H9 (cell line): ENCODE data around the gene SYT17. TPM values are rescaled to one million over a fixed set of nuclear protein-coding genes. Genes with fewer than 3 reads are reported as not detected.

Source experiments
- DNase-seq: peaks from one replicate; pipeline ENCODE4 v3.0.0-alpha.2; 2017
- H2AFZ ChIP-seq: one replicate; pipeline ENCODE4 v1.6.1; 2013; ENCODE audit warnings: mild to moderate bottlenecking, low read length, control low read depth, moderate library complexity
- H2AK5ac ChIP-seq: 2 replicates; pipeline ENCODE4 v1.6.1; 2013; ENCODE audit warnings: low read length, control low read depth, mixed read lengths; ENCODE audit not compliant: insufficient read length
- H2BK120ac ChIP-seq: one replicate; pipeline ENCODE4 v1.6.1; 2013; ENCODE audit warnings: low read depth, mild to moderate bottlenecking, low read length, control low read depth, inconsistent platforms; ENCODE audit not compliant: poor library complexity, severe bottlenecking
- H2BK12ac ChIP-seq: 2 replicates; pipeline ENCODE4 v1.6.1; 2013; ENCODE audit warnings: low read length, control low read depth, mixed read lengths, low read depth; ENCODE audit not compliant: insufficient read length
- H2BK15ac ChIP-seq: 2 replicates; pipeline ENCODE4 v1.6.1; 2013; ENCODE audit warnings: low read depth, low read length, control low read depth
- H2BK20ac ChIP-seq: one replicate; pipeline ENCODE4 v1.6.1; 2013; ENCODE audit warnings: low read depth, mild to moderate bottlenecking, low read length, control low read depth, inconsistent platforms; ENCODE audit not compliant: poor library complexity, severe bottlenecking
- H2BK5ac ChIP-seq: 2 replicates; pipeline ENCODE4 v1.6.1; 2013; ENCODE audit warnings: low read length, control low read depth, mixed read lengths; ENCODE audit not compliant: insufficient read length
- H3K14ac ChIP-seq: 2 replicates; pipeline ENCODE4 v1.6.1; 2013; ENCODE audit warnings: low read length, control low read depth; ENCODE audit not compliant: insufficient read depth
- H3K18ac ChIP-seq: 2 replicates; pipeline ENCODE4 v1.6.1; 2013; ENCODE audit warnings: low read depth, mild to moderate bottlenecking, mixed read lengths, low read length, control low read depth; ENCODE audit not compliant: insufficient read length
- H3K23ac ChIP-seq: 2 replicates; pipeline ENCODE4 v1.6.1; 2013; ENCODE audit warnings: low read length, control low read depth, mixed read lengths, low read depth; ENCODE audit not compliant: insufficient read length
- H3K23me2 ChIP-seq: 2 replicates; pipeline ENCODE4 v1.6.1; 2013; ENCODE audit warnings: low read depth, mild to moderate bottlenecking, mixed read lengths, low read length, control low read depth; ENCODE audit not compliant: insufficient read length, poor library complexity, severe bottlenecking
- H3K27ac ChIP-seq: 2 replicates; pipeline ENCODE4 v1.5.1; 2013; ENCODE audit warnings: low read length, control low read depth, mixed read lengths, low read depth; ENCODE audit not compliant: insufficient read length
- H3K27me3 ChIP-seq: 2 replicates; pipeline ENCODE4 v1.6.1; 2013; ENCODE audit warnings: low read length, control low read depth, inconsistent platforms; ENCODE audit not compliant: insufficient read depth
- H3K4ac ChIP-seq: 2 replicates; pipeline ENCODE4 v1.6.1; 2013; ENCODE audit warnings: low read depth, mild to moderate bottlenecking, control low read depth, inconsistent platforms, low read length, moderate library complexity
- H3K4me1 ChIP-seq: 2 replicates; pipeline ENCODE4 v1.6.1; 2013; ENCODE audit warnings: low read length, control low read depth, inconsistent platforms; ENCODE audit not compliant: insufficient read depth
- H3K4me2 ChIP-seq: 2 replicates; pipeline ENCODE4 v1.6.1; 2013; ENCODE audit warnings: low read length, control low read depth, mixed read lengths; ENCODE audit not compliant: insufficient read length, insufficient read depth
- H3K56ac ChIP-seq: 2 replicates; pipeline ENCODE4 v1.6.1; 2013; ENCODE audit warnings: low read depth, mild to moderate bottlenecking, mixed read lengths, low read length, control low read depth; ENCODE audit not compliant: insufficient read length
- H3K79me1 ChIP-seq: 2 replicates; pipeline ENCODE4 v1.6.1; 2013; ENCODE audit warnings: low read depth, mild to moderate bottlenecking, moderate library complexity, low read length, control low read depth, inconsistent platforms; ENCODE audit not compliant: insufficient read depth, poor library complexity, severe bottlenecking
- H3K79me2 ChIP-seq: 2 replicates; pipeline ENCODE4 v1.6.1; 2013; ENCODE audit warnings: low read length, control low read depth, inconsistent platforms; ENCODE audit not compliant: insufficient read depth
- H3K9ac ChIP-seq: 2 replicates; pipeline ENCODE4 v1.6.1; 2013; ENCODE audit warnings: low read length, control low read depth, mixed read lengths; ENCODE audit not compliant: insufficient read length; ENCODE audit errors: extremely low read depth
- H3K9me3 ChIP-seq: one replicate; pipeline ENCODE4 v1.6.1; 2013; ENCODE audit warnings: low read depth, low read length, inconsistent platforms; ENCODE audit not compliant: control insufficient read depth
- H3T11ph ChIP-seq: one replicate; pipeline ENCODE4 v1.6.1; 2013; ENCODE audit warnings: mild to moderate bottlenecking, low read length, control low read depth, inconsistent platforms
- H4K20me1 ChIP-seq: one replicate; pipeline ENCODE4 v1.6.1; 2013; ENCODE audit not compliant: control insufficient read depth, insufficient read length, insufficient read depth
- H4K5ac ChIP-seq: 2 replicates; pipeline ENCODE4 v1.6.1; 2013; ENCODE audit warnings: low read depth, mild to moderate bottlenecking, mixed read lengths, low read length, control low read depth; ENCODE audit not compliant: insufficient read length
- H4K8ac ChIP-seq: replicated peaks from 2 replicates; pipeline ENCODE4 v1.6.1; 2013; ENCODE audit warnings: low read length, control low read depth, mixed read lengths, low read depth; ENCODE audit not compliant: insufficient read length
- H4K91ac ChIP-seq: 2 replicates; pipeline ENCODE4 v1.6.1; 2013; ENCODE audit warnings: low read depth, mild to moderate bottlenecking, moderate library complexity, mixed read lengths, low read length, control low read depth; ENCODE audit not compliant: insufficient read length
- H3K27ac Mint-ChIP-seq, 3 experiments: 2 replicates in 2 of 3; 3 replicates in 1 of 3; pipeline ENCODE4 v1.8.0; 2020 to 2021; ENCODE audit warnings: mixed read lengths in 3 of 3, mild to moderate bottlenecking in 1 of 3, moderate library complexity in 1 of 3
- H3K27me3 Mint-ChIP-seq: 2 replicates; pipeline ENCODE4 v1.8.0; 2021; ENCODE audit warnings: low read depth, mild to moderate bottlenecking, moderate library complexity, mixed read lengths
- H3K36me3 Mint-ChIP-seq, 3 experiments: 2 replicates in 2 of 3; 3 replicates in 1 of 3; pipeline ENCODE4 v1.8.0; 2020 to 2021; ENCODE audit warnings: low read depth in 3 of 3, mixed read lengths in 3 of 3; ENCODE audit not compliant: insufficient read depth in 1 of 3
- H3K4me1 Mint-ChIP-seq, 2 experiments: 2 replicates each; pipeline ENCODE4 v1.8.0; 2020; ENCODE audit warnings: mixed read lengths in 2 of 2
- H3K4me3 Mint-ChIP-seq, 2 experiments: 2 replicates in 1 of 2; 3 replicates in 1 of 2; pipeline ENCODE4 v1.8.0; 2020 to 2021; ENCODE audit warnings: mild to moderate bottlenecking in 2 of 2, mixed read lengths in 2 of 2, moderate library complexity in 1 of 2
- H3K9me3 Mint-ChIP-seq, 2 experiments: 2 replicates in 1 of 2; 3 replicates in 1 of 2; pipeline ENCODE4 v1.8.0; 2020; ENCODE audit warnings: mild to moderate bottlenecking in 2 of 2, mixed read lengths in 2 of 2, moderate library complexity in 1 of 2
- CTCF ChIP-seq: fragments of 200-600 bp; sonication (generic); conservative IDR thresholded peaks from 3 replicates; pipeline ENCODE4 v1.8.0; 2021; ENCODE audit warnings: antibody characterized with exemption, mild to moderate bottlenecking
- WGBS: extraction: QIAGEN DNeasy Blood & Tissue Kit; methylation state at CpG from one replicate; pipeline ENCODE4 v1.1.7; 2013; ENCODE audit warnings: missing lambda C conversion rate, low lambda C conversion rate, mixed read lengths; ENCODE audit not compliant: insufficient read length; ENCODE audit errors: extremely low coverage; 5-methylcytosine and 5-hydroxymethylcytosine counted together
- total RNA-seq: library from RNA; stranded (reverse); gene quantifications from 2 replicates; pipeline ENCODE4 v1.2.1, GENCODE V29; 2021

Gene SYT17
- total RNA-seq, 1 experiment from 2014 or later, result 3.0 TPM

- no peak overlapping the region for H2BK12ac ChIP-seq
- no peaks in the 10 kb centered on the region for H3K9me3 ChIP-seq
- H3K79me1 ChIP-seq, result no peaks in the 10 kb centered on the region
- H2BK120ac ChIP-seq, result no peak overlapping the region
- no peak overlapping the region for H2AFZ ChIP-seq
- WGBS, result no CpG with 5 or more reads among the region's 5 CpGs
- H4K91ac ChIP-seq, result no peak overlapping the region
- H3T11ph ChIP-seq, result no peak overlapping the region
- H3K23ac ChIP-seq, result no peak overlapping the region
- H3K79me2 ChIP-seq, result no peaks in the 10 kb centered on the region
- H4K5ac ChIP-seq, result no peak overlapping the region
- H4K20me1 ChIP-seq, result no peaks in the 10 kb centered on the region
- H3K4me1 ChIP-seq, result peaks cover 3% of the 10 kb centered on the region; the same call in 1 of the 2 replicates
- Mint-ChIP-seq H3K27ac (no peak overlapping the region), H3K9me3 (no peaks in the 10 kb centered on the region), H3K27me3 (peaks cover 1% of the 10 kb centered on the region; the same call in 1 of the 2 replicates), H3K4me3 (no peak overlapping the region), H3K36me3 (no peaks in the 10 kb centered on the region), H3K4me1 (peaks cover 15 to 17% of the 10 kb centered on the region in 2 experiments)
- no peak overlapping the region for H2BK20ac ChIP-seq
- no peak for TF ChIP-seq CTCF
- no peak overlapping the region for H3K4me2 ChIP-seq
- no peaks in the 10 kb centered on the region for H3K27me3 ChIP-seq
- H2BK5ac ChIP-seq, result no peak overlapping the region
- no peak overlapping the region for H3K18ac ChIP-seq
- H3K4ac ChIP-seq, result no peak overlapping the region
- DNase-seq, result no peak
- no peaks in the 10 kb centered on the region for H3K23me2 ChIP-seq
- no peak overlapping the region for H4K8ac ChIP-seq
- no peak overlapping the region for H3K14ac ChIP-seq
- H3K9ac ChIP-seq, result no peak overlapping the region
- H2BK15ac ChIP-seq, result no peak overlapping the region
- H2AK5ac ChIP-seq, result no peak overlapping the region
- H3K56ac ChIP-seq, result no peak overlapping the region
- no peak overlapping the region for H3K27ac ChIP-seq
Measured at GRCh38 chr16:19139436-19140091, 28.5 kb upstream of the SYT17 start.
